ENCODE results near the gene RNF5. TPM values are rescaled to one million over a fixed set of nuclear protein-coding genes. Genes with fewer than 3 reads are reported as not detected.

Gene RNF5
- total and polyA plus RNA-seq, 10 of the 15 experiments (the other 5 are each of a cell fraction or from before 2014, with no cell fraction given): 31.4 to 114 (median 62.8) TPM

- peaks cover 35% of the 10 kb centered on the region for H3K79me2 ChIP-seq (ENCODE audit: control insufficient read depth, insufficient read depth, low read length)
- 15% methylated on average over 15 of the region's 15 CpGs for WGBS (ENCODE audit: insufficient coverage, insufficient replicate concordance, low lambda C conversion rate, missing lambda C conversion rate)
- peak overlapping the region; percentile 86 for H3K27ac ChIP-seq (ENCODE audit: control insufficient read depth, insufficient read depth)
- ChIA-PET SMC1A (ENCODE audit: uncharacterized antibody, unreplicated experiment) (interaction anchor here (0.6 to 1.9 kb wide), 11 partner anchors 7 to 236 kb away, joined by 3 to 17 read pairs (median 3); partner anchors contain the start of genes AGPAT1, ATF6B, FKBPL and NELFE), RAD21 (ENCODE audit: unreplicated experiment) (interaction anchor here (0.7 to 1.8 kb wide), 20 partner anchors 12 to 658 kb away, joined by 3 to 17 read pairs (median 4); partner anchors contain the start of genes AGPAT1, ATF6B, CLIC1 and DXO), POLR2A (interaction anchor here (0.6 to 6.6 kb wide), 22 partner anchors 10 to 1351 kb away, joined by 3 to 69 read pairs (median 4); partner anchors contain the start of genes AGPAT1, ATF6B, EGFL8 and FKBPL), CTCF (interaction anchor here (0.6 to 4.2 kb wide), 20 partner anchors 7 to 643 kb away, joined by 3 to 35 read pairs (median 4); partner anchors contain the start of genes AGPAT1, ATF6B, EGFL8 and FKBPL)
- peaks cover 26% of the 10 kb centered on the region for H3K4me1 ChIP-seq (ENCODE audit: control insufficient read depth, insufficient read depth, low read length)
- H3K9ac ChIP-seq (ENCODE audit: control insufficient read depth, insufficient read depth, low read length): peak overlapping the region; percentile 78
- H2AFZ ChIP-seq (ENCODE audit: control insufficient read depth, low read depth, low read length): peak overlapping the region; percentile 51
- no peaks in the 10 kb centered on the region for H3K27me3 ChIP-seq (replicated peaks in 1 of 2; ENCODE audit: control insufficient read depth in 2 of 2, insufficient read depth in 2 of 2, low read length in 1 of 2)
- no peaks in the 10 kb centered on the region; a peak in 1 of 4 replicates for H3K36me3 ChIP-seq (ENCODE audit: control insufficient read depth in 2 of 2, insufficient read depth in 2 of 2, low read length in 1 of 2)
- H4K20me1 ChIP-seq (ENCODE audit: control insufficient read depth, insufficient read depth): no peaks in the 10 kb centered on the region
- peak overlapping the region; percentile 80 for H3K4me3 ChIP-seq
- DNase-seq (ENCODE audit: low read depth, low spot score) (no peak), ATAC-seq (peak; percentile 5; the same call in 1 of the 3 replicates), FAIRE-seq (no peak)
- no peaks in the 10 kb centered on the region for H3K9me3 ChIP-seq (replicated peaks; ENCODE audit: control insufficient read depth, insufficient read depth, low read length)
- TSS peak; percentile 70 for BruUV-seq (replicated peaks)
- peak overlapping the region; percentile 93 for H3K4me2 ChIP-seq (ENCODE audit: control insufficient read depth, insufficient read depth)
- intact Hi-C loops (cut with micrococcal nuclease; ENCODE audit: unreplicated experiment) (loop anchor here (1.0 to 5.0 kb wide), 2 partner anchors 42 to 76 kb away; no protein-coding TSS in a partner anchor), in situ Hi-C loops (cut with MboI) (no loop called here)
- TF ChIP-seq RAD51 (IDR thresholded peaks at IDR 0.05) (peak; percentile 15; the same call in 1 of the 2 replicates), TAF1 (IDR thresholded peaks at IDR 0.05; ENCODE audit: borderline replicate concordance, low read depth, low read length) (peak; percentile 42; the same call in 1 of the 2 replicates), FOXM1 (IDR thresholded peaks at IDR 0.05; ENCODE audit: low read depth, low read length) (no peak), SIN3A (IDR thresholded peaks at IDR 0.05; ENCODE audit: low read depth, low read length) (peak; percentile 34; the same call in 1 of the 2 replicates), SMAD1 (IDR thresholded peaks at IDR 0.05; ENCODE audit: low read depth, partially characterized antibody) (peak; percentile 87), SMC3 (IDR thresholded peaks at IDR 0.05; ENCODE audit: borderline replicate concordance, low read length) (peak; percentile 47; the same call in 1 of the 2 replicates), YY1 (IDR thresholded peaks at IDR 0.05; ENCODE audit: low read depth, low read length) (peak; percentile 19; the same call in 1 of the 2 replicates), IRF3 (IDR thresholded peaks at IDR 0.05) (peak; percentile 64), IKZF1 (conservative IDR thresholded peaks at IDR 0.05) (peak; percentile 27; the same call in 1 of the 2 replicates), RAD21 (IDR thresholded peaks at IDR 0.05; ENCODE audit: insufficient read depth, low read depth, low read length) (peak; percentile 43; the same call in 1 of the 2 replicates), RELB (IDR thresholded peaks at IDR 0.05; ENCODE audit: low read depth) (peak; percentile 78), POU2F2 (IDR thresholded peaks at IDR 0.05; ENCODE audit: borderline replicate concordance, low read depth, low read length) (peak; percentile 66; the same call in 1 of the 3 replicates), SKIL (IDR thresholded peaks at IDR 0.05; ENCODE audit: low read depth, poor library complexity, severe bottlenecking) (peak; percentile 74), KDM1A (IDR thresholded peaks at IDR 0.05; ENCODE audit: borderline replicate concordance) (no peak), TARDBP (IDR thresholded peaks at IDR 0.05; ENCODE audit: borderline replicate concordance) (no peak), DPF2 (IDR thresholded peaks at IDR 0.05) (0 out of 2 replicates have a peak, but pooled peaks have one; percentile 52), NBN (IDR thresholded peaks at IDR 0.05) (peak; percentile 81)
Measured at GRCh38 chr6:32194825-32195651, 16.8 kb downstream of the RNF5 start.

Measured in GM12878 (cell line).